Mucosa of descending colon (tissue), 3 donors: ENCODE data around the gene RUNX1. TPM values are rescaled to one million over a fixed set of nuclear protein-coding genes. Genes with fewer than 3 reads are reported as not detected.

ENCODE experiments used
- ATAC-seq: fragments of 200-7000 bp; cut with Tn5 transposase; one replicate; pipeline ENCODE4 v1.9.1; 2020; ENCODE audit warnings: mild to moderate bottlenecking, moderate library complexity
- DNase-seq, 3 donors: peaks; one replicate each; pipeline ENCODE4 v3.0.0-alpha.2; 2020
- H3K36me3 ChIP-seq: fragments of 200-600 bp; one replicate; pipeline ENCODE4 v1.8.0; 2021; ENCODE audit warnings: low read depth, mild to moderate bottlenecking
- H3K4me1 ChIP-seq: fragments of 200-600 bp; one replicate; pipeline ENCODE4 v1.8.0; 2021; ENCODE audit warnings: low read depth, mild to moderate bottlenecking
- H3K4me3 ChIP-seq: fragments of 200-600 bp; one replicate; pipeline ENCODE4 v1.8.0; 2021; ENCODE audit warnings: mild to moderate bottlenecking
- H3K9me3 ChIP-seq: fragments of 200-600 bp; one replicate; pipeline ENCODE4 v1.8.0; 2021; ENCODE audit warnings: mild to moderate bottlenecking
- intact Hi-C, 2 donors: fragments of 100-400 bp; cut with DNase I in 1 of 2; cut with micrococcal nuclease in 1 of 2; formaldehyde crosslinking; loops; one replicate each; pipeline versions ENCODE4 v1.11.0 to v1.11.1; 2022; cut with DNase I, micrococcal nuclease
- total RNA-seq, 3 donors: library from RNA; stranded (reverse); fragmentation: NEBNext Ultra II Directional in 2 of 3; extraction: Animal tissue kit (Norgen Biotek cat#: 25700) in 2 of 3; gene quantifications; one replicate each; pipeline versions ENCODE4 v1.2.1 to v1.2.4, GENCODE V29; 2021 to 2023
- TF ChIP-seq, protein P1 (sequence below): fragments of 200-600 bp; IDR thresholded peaks from one replicate; pipeline ENCODE4 v1.8.0; 2022; ENCODE audit warnings: antibody characterized with exemption, mild to moderate bottlenecking
- donor health status: DM: no; HTN: no; CAD: no; lungs with moderate emphysema.
- donor health status: DM: no; HTN: no; CAD: no.
- donor health status: DM: no; HTN: yes; CAD: no.

RUNX1 gene
- total RNA-seq, 3 donors from 2014 or later: 16.5 to 29.4 (median 24.0) TPM

DNA sequence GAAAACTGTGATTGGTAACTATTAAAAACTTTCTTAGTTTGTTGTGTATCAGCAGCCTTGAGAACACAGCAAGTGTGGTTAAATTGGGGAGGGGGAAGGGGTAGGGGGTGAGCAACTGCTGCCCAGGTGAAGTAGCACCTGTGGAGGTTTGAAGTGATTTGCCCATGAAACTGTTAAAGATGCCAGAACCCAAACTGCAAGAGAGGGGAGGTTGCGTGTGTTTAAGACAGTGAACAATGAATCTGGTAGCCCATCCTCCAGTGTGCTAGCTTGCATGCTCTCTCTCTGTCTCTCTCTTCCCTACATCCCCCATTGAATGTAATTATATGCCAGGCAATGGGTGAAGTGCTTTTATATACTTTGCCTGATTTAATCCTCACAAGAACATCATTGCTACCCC, 154.7 kb downstream of the RUNX1 start:
- TF ChIP-seq, protein P1, sequence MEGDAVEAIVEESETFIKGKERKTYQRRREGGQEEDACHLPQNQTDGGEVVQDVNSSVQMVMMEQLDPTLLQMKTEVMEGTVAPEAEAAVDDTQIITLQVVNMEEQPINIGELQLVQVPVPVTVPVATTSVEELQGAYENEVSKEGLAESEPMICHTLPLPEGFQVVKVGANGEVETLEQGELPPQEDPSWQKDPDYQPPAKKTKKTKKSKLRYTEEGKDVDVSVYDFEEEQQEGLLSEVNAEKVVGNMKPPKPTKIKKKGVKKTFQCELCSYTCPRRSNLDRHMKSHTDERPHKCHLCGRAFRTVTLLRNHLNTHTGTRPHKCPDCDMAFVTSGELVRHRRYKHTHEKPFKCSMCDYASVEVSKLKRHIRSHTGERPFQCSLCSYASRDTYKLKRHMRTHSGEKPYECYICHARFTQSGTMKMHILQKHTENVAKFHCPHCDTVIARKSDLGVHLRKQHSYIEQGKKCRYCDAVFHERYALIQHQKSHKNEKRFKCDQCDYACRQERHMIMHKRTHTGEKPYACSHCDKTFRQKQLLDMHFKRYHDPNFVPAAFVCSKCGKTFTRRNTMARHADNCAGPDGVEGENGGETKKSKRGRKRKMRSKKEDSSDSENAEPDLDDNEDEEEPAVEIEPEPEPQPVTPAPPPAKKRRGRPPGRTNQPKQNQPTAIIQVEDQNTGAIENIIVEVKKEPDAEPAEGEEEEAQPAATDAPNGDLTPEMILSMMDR: no peak
- intact Hi-C loops: loop anchor here (5.0 to 10.0 kb wide), 2 partner anchors 150 to 508 kb away; partner anchors contain the start of gene RUNX1 (in 1 of the 2)
- H3K4me3 ChIP-seq: no peak overlapping the region
- ATAC-seq: no peak
- no peaks in the 10 kb centered on the region for H3K9me3 ChIP-seq
- peaks cover 7% of the 10 kb centered on the region for H3K4me1 ChIP-seq
- no peaks in the 10 kb centered on the region for H3K36me3 ChIP-seq
- DNase-seq: no peak

DNA sequence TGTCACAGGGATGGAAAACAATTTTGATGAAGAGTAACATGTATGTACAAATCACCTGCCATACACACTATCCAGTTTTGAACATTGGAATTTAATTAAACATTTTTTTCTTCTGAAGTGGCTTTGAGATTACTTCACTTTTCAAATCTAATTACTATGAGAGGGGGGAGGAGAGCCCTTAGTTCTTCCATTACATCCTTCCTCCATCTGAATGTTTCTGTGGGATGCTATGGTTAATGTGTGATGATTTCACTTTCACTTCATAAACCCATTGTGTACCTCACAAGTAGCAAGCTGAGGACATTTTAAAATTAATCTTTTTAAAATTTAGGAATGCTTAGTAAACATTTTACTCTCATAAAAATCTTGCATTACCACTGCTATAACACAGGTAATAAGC, 156.9 kb downstream of the RUNX1 start:
- Histone ChIP-seq H3K4me1 (peaks cover 7% of the 10 kb centered on the region), H3K4me3 (no peak overlapping the region), H3K36me3 (no peaks in the 10 kb centered on the region), H3K9me3 (no peaks in the 10 kb centered on the region)
- TF ChIP-seq, protein P1: no peak
- ATAC-seq (no peak), DNase-seq (no peak)
- intact Hi-C loops: loop anchor here (5.0 to 10.0 kb wide), 2 partner anchors 153 to 510 kb away; partner anchors contain the start of gene RUNX1 (in 1 of the 2)

DNA sequence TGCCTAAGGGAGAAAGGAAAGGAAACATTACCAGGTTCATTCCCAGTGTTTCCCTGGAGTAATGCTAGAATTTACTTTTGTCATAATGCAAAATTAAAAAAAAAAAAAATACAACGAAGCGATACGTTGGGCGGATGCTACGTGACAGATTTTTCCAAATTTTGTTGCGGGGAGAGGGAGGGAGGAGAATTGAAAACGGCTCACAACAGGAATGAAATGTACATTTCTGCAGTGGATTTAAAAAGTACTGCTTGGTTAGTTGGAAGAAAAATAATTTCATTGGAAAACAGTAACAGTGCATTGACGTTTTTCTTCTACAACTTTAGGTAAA, 157.5 kb downstream of the RUNX1 start:
- Histone ChIP-seq H3K4me1 (peaks cover 7% of the 10 kb centered on the region), H3K36me3 (no peaks in the 10 kb centered on the region), H3K4me3 (no peak overlapping the region), H3K9me3 (no peaks in the 10 kb centered on the region)
- intact Hi-C loops: loop anchor here (5.0 to 10.0 kb wide), 2 partner anchors 153 to 511 kb away; partner anchors contain the start of gene RUNX1 (in 1 of the 2)
- no peak for ATAC-seq
- DNase-seq: no peak
- TF ChIP-seq, protein P1: no peak

DNA sequence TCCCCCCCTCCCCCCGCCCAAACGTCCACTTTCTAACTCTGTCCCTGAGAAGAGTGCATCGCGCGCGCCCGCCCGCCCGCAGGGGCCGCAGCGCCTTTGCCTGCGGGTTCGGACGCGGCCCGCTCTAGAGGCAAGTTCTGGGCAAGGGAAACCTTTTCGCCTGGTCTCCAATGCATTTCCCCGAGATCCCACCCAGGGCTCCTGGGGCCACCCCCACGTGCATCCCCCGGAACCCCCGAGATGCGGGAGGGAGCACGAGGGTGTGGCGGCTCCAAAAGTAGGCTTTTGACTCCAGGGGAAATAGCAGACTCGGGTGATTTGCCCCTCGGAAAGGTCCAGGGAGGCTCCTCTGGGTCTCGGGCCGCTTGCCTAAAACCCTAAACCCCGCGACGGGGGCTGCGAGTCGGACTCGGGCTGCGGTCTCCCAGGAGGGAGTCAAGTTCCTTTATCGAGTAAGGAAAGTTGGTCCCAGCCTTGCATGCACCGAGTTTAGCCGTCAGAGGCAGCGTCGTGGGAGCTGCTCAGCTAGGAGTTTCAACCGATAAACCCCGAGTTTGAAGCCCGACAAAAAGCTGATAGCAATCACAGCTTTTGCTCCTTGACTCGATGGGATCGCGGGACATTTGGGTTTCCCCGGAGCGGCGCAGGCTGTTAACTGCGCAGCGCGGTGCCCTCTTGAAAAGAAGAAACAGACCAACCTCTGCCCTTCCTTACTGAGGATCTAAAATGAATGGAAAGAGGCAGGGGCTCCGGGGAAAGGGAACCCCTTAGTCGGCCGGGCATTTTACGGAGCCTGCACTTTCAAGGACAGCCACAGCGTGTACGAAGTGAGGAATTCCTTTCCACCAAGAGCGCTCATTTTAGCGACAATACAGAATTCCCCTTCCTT, 158.1 kb downstream of the RUNX1 start:
- TF ChIP-seq, protein P1: no peak
- intact Hi-C loops: loop anchor here (5.0 to 10.0 kb wide), 2 partner anchors 154 to 511 kb away; partner anchors contain the start of gene RUNX1 (in 1 of the 2)
- peaks cover 7% of the 10 kb centered on the region for H3K4me1 ChIP-seq
- no peaks in the 10 kb centered on the region for H3K9me3 ChIP-seq
- no peaks in the 10 kb centered on the region for H3K36me3 ChIP-seq
- DNase-seq (peak; percentile 47 to 63 (median 60)), ATAC-seq (no peak)
- H3K4me3 ChIP-seq: no peak overlapping the region

DNA sequence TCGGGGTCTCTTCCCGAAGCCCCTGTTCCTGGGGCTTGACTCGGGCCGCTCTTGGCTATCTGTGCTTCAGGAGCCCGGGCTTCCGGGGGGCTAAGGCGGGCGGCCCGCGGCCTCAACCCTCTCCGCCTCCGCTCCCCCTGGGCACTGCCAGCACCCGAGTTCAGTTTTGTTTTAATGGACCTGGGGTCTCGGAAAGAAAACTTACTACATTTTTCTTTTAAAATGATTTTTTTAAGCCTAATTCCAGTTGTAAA, 158.7 kb downstream of the RUNX1 start:
- H3K36me3 ChIP-seq: no peaks in the 10 kb centered on the region
- intact Hi-C loops: loop anchor here (5.0 to 10.0 kb wide), 2 partner anchors 154 to 512 kb away; partner anchors contain the start of gene RUNX1 (in 1 of the 2)
- DNase-seq (no peak), ATAC-seq (no peak)
- no peak overlapping the region for H3K4me3 ChIP-seq
- H3K9me3 ChIP-seq: no peaks in the 10 kb centered on the region
- H3K4me1 ChIP-seq: peaks cover 7% of the 10 kb centered on the region
- TF ChIP-seq, protein P1: no peak
